Activated CD8-positive, alpha-beta memory T cell treated with anti-CD3 and anti-CD28 coated beads, Interleukin-2, amount 50 U/mL, for 48 hours (primary cell): ENCODE measurements around the gene RUFY3.
"Not testable (repeated sequence)": the region's sequence is repeated elsewhere in the genome, so short reads cannot be mapped to it uniquely, and the experiment has no call there.

ENCODE experiments used
- DNase-seq: peaks from one replicate; pipeline ENCODE4 v3.0.0-alpha.2; 2020

RUFY3 gene

GRCh38 chr4:70793626-70794025, 71.9 kb downstream of the RUFY3 start:
- DNase-seq = no peak

- DNase-seq = no peak
These were observed 79.6 kb downstream of the RUFY3 start for GRCh38 chr4:70801265-70801809.

- DNase-seq = no peak
These were observed 81.3 kb downstream of the RUFY3 start for GRCh38 chr4:70802928-70803580.

GRCh38 chr4:70808151-70808550, 86.4 kb downstream of the RUFY3 start:
- DNase-seq = no peak

DNA sequence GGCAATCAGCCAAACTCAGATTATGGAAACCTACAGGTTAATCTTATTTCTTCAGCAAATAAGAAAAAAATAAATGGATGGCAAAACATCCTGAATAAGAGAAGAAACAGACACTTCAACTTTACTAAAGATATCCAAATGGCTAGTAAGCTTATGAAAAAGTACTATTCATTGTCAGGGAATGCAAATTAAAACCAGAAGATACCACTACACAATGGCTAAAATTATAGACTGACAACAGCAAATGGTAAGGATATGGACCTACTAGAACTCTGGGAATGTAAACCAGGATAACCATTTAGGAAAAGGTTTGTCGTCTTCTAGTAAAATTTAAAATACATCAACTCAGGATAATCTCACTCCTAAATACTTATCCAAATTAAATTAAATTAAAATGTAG, 93.6 kb downstream of the RUFY3 start:
- DNase-seq = no peak

- no peak for DNase-seq
These were observed 95.1 kb downstream of the RUFY3 start for GRCh38 chr4:70816894-70817293.

GRCh38 chr4:70818173-70818855, 96.5 kb downstream of the RUFY3 start:
- DNase-seq = no peak

GRCh38 chr4:70818921-70819320, 97.2 kb downstream of the RUFY3 start:
- no peak for DNase-seq

DNA sequence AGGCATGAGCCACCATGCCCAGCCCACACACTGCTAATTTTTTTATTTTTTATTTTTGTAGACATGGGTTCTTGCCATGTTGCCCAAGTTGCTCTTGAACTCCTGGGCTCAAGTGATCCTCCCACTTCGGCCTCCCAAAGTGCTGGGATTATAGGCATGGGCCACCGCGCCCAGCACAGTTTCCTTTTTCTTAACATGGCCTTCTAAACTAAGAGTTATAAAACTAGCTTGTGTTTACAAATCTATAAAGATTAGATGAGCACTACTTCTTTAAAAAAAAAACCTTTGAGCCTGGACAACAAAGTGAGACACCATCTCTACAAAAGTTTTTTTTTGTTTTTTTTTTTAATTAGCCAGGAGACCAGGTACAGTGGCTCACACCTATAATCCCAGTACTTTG, 107.3 kb downstream of the RUFY3 start:
- DNase-seq = no peak

GRCh38 chr4:70829492-70829891, 107.7 kb downstream of the RUFY3 start:
- no peak for DNase-seq

DNA sequence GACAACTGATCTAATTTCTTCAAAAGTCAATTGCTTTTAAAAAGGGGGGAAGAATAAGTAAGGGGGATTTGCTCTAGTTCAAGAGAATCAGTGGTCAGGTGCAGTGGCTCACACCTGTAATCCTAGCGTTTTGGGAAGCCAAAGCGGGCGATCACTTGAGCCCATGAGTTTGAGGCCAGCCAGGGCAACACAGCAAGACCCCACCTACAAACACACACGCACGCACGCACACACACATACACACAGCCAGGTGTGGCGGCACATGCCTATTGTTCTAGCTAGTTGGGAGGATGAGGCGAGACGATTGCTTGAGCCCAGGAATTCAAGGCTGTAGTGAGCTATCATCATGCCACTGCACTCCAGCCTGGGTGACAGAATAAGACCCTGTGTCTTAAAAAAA, 108.3 kb downstream of the RUFY3 start:
- DNase-seq = no peak

- no peak for DNase-seq
These were observed 109.5 kb downstream of the RUFY3 start for GRCh38 chr4:70831293-70831692.

- DNase-seq = no peak
These were observed 111.9 kb downstream of the RUFY3 start for GRCh38 chr4:70833675-70834074.

DNA sequence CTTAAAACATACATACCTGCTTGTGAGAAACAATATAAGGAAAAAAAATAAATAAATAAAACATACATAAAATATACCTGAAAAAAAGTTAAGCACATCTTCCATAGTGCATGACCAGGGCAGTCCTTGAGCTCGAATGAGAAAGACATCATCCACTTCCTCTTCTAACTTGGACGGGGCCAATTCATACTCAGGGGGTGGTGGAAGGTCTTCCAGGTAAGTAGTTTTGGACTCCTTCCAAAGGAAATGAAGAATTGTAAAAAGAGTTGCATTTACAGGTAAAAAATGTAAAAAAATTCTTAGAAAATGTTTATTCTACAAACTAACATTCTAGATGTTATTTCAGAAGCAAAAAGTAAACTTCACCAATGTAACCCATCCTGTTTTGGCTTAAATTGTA, 114.3 kb downstream of the RUFY3 start:
- no peak for DNase-seq

DNA sequence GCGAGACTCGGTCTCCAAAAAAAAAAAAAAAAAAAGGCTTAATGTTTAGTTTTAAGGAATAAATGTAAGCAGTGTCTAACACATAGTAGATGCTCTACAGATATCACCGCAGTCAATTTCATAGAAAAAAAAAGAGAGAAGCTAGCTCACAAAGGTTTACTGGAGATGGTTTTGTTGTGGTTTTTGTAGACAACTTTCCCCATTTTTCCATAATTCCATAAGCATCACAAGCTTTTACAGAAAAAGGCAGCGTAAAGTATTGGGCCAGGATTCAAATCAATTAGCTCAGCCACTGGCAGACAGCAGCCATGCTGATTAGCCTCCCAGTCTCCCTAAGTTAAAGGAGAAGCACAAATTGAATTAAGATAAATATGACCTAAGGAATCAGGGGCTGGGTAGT, 116.4 kb downstream of the RUFY3 start:
- DNase-seq = no peak

GRCh38 chr4:70838666-70839588, 117.2 kb downstream of the RUFY3 start:
- peak; percentile 81 for DNase-seq

GRCh38 chr4:70839589-70840093, 117.9 kb downstream of the RUFY3 start, which contains the start of gene GRSF1:
Gene GRSF1, minus strand, starts transcription at chr4:70839890. Its CDS starts 63 bp downstream, at chr4:70839827.
- peak; percentile 95 for DNase-seq

DNA sequence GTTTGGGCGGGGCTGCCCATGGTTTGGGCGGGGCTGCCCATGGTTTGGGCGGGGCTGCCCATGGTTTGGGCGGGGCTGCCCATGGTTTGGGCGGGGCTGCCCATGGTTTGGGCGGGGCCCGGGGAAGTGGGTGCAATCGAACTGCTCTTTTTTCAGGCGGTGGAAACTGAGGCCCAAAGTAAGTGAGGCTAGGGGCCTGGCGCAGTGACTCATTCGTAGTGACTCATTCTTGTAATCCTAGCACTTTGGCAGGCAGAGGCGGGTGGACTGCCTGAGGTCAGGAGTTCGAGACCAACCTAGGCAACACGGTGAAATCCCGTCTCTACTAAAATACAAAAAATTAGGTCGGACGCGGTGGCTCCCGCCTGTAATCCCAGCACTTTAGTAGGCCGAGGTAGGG, 118.4 kb downstream of the RUFY3 start:
- peak; percentile 82 for DNase-seq

GRCh38 chr4:70840631-70841030, 118.9 kb downstream of the RUFY3 start:
- DNase-seq = not testable (repeated sequence)

DNA sequence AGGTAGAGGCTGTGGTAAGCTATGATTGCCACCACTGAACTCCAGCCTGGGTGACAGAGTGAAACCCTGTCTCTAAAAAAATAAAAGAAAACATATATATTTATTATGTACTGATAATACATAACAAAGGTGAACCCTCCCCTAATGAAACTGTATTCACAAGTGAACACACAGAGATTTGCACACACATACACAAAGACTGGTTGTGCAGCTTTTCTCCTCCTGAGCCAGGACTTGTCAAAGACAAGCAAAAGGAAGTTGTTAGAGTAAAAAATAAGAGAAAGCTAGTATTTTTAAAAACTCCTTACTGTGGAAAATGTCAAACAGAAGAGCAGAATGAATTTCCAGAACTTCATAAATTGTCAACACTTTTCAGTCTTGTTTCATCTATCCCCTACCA, 119.4 kb downstream of the RUFY3 start:
- DNase-seq = no peak

DNA sequence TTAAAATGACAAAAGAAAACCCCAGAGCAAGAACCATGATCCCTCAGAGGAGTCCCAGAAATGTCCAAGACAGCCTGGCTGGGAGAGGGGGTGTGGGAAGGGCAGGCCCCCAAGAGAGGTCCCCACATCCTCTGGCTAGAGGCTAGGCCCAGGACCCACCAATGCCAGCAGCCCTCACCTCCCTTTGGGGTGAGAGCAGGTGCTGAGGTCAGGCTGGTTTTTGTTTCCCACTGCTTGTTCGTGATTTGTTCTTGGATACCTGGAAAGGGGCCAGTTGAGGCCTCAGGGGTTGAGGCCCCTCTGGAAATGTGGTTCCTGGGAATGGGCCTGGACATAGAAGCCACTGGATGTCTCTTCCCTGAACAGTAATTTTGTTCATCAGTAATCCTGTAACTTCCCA, 120.2 kb downstream of the RUFY3 start:
- no peak for DNase-seq

DNA sequence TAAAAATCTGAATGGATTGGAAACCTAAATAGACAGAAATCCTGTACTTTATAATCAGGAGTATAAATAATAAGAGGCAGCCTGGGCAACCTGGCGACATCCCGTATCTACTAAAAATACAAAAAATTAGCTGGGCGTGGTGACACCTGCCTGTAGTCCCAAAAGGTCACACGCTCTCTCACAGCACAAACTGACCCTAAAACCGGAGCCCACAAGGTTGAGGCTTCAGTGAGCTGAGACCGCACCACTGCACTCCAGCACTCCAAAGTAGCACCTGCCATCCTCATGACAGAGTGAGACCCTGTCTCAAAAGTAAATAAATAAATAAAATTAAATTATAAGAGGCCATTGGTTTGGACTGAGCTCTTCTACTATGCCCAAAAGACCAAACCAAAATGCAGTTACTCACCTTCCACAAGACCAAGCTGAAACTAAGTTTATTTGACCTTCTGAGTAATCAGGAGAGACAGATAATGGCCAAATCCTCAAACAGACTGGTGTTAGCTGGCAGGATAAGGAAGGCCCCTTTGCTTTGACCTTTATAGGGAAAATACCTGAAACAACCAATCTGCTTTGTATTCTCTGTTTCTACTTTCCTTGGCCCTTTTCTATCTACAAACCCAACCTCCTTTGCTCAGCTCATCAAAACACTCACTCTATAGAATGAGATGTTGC, 121.1 kb downstream of the RUFY3 start:
- DNase-seq = no peak

DNA sequence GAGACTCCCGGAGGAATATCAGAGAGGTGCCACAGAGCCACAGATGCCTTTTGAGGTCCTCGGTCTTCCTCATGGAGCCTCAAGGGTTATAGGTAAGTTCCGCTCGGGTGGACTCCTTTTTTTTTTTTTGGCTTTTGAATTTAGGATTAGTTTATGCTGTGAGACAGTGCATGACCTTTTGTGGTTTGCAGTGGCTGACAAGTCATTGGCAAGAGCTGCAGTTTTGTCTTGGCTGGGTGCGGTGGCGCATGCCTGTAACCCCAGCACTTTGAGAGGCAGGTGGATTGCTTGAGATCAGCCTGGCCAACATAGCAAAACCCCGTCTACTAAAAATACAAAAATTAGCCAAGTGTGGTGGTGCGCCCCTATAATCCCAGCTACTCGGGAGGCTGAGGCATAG, 122.4 kb downstream of the RUFY3 start:
- no peak for DNase-seq
